Breast epithelium (tissue), 3 donors: ENCODE results near the gene ERICH3.

ENCODE experiments used
- POLR2A ChIP-seq: fragments of 450-650 bp; IDR thresholded peaks from one replicate; pipeline ENCODE4 v1.6.1; 2016; ENCODE audit warnings: antibody characterized with exemption, mild to moderate bottlenecking, moderate library complexity
- TF ChIP-seq, protein P1 (sequence below), 3 donors: fragments of 450-650 bp; IDR thresholded peaks; one replicate each; pipeline ENCODE4 v1.5.1; 2016 to 2017; ENCODE audit warnings: antibody characterized with exemption in 3 of 3, mild to moderate bottlenecking in 3 of 3, moderate library complexity in 3 of 3

DNA sequence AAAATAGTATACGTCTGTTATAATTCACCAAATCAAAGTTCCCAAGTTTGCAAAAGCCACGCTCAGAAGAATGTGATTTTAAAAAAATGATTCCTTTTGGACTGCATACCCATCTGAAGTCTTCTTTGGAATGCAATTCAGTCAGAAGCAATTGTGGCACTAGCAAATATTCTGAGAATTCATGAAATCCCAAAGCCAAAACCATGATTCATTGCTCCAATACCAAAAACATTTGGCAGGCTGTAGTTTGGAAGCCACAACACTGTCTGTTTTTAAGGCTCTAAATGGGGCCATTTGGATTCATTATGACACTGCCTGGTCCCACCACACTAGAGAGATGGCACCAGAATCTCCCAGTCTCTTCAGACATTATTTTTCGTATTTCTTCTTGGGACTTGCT is 139.4 kb downstream of the ERICH3 start:
- TF ChIP-seq, protein P1, sequence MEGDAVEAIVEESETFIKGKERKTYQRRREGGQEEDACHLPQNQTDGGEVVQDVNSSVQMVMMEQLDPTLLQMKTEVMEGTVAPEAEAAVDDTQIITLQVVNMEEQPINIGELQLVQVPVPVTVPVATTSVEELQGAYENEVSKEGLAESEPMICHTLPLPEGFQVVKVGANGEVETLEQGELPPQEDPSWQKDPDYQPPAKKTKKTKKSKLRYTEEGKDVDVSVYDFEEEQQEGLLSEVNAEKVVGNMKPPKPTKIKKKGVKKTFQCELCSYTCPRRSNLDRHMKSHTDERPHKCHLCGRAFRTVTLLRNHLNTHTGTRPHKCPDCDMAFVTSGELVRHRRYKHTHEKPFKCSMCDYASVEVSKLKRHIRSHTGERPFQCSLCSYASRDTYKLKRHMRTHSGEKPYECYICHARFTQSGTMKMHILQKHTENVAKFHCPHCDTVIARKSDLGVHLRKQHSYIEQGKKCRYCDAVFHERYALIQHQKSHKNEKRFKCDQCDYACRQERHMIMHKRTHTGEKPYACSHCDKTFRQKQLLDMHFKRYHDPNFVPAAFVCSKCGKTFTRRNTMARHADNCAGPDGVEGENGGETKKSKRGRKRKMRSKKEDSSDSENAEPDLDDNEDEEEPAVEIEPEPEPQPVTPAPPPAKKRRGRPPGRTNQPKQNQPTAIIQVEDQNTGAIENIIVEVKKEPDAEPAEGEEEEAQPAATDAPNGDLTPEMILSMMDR (IDR thresholded peaks at IDR 0.05), result no peak
- no peak for TF ChIP-seq POLR2A
